GM12878 (cell line): ENCODE measurements around the gene HBP1. TPM values are rescaled to one million over a fixed set of nuclear protein-coding genes. Genes with fewer than 3 reads are reported as not detected.

Experiments
- ATAC-seq: fragments of 200-7000 bp; cut with Tn5 transposase; 3 replicates; pipeline ENCODE4 v1.9.1; 2020; ENCODE audit warnings: mild to moderate bottlenecking, moderate library complexity
- BruUV-seq: library from RNA; stranded (reverse); fragments of 400-500 nt; replicated peaks from 2 replicates; lab custom pipeline; 2021; lab: Mats Ljungman, UMichigan
- CTCF ChIA-PET: fragments of 300-600 bp; sonication (Branson Sonifier 250); formaldehyde crosslinking; extraction: SDS; loops from one replicate; lab custom pipeline; 2021; ENCODE audit warnings: inconsistent platforms; lab: Yijun Ruan, JAX
- POLR2A ChIA-PET: fragments of 350-600 bp; formaldehyde crosslinking; extraction: SDS; loops from one replicate; lab custom pipeline; 2021; ENCODE audit warnings: inconsistent platforms; lab: Charles Lee
- RAD21 ChIA-PET: fragments of 300-600 bp; sonication (Branson Sonifier 250); formaldehyde crosslinking; loops from one replicate; lab custom pipeline; 2023; ENCODE audit warnings: antibody characterized with exemption; ENCODE audit not compliant: unreplicated experiment; lab: Charles Lee
- SMC1A ChIA-PET: fragments of 300-600 bp; sonication (Branson Sonifier 250); formaldehyde crosslinking; loops from one replicate; lab custom pipeline; 2023; ENCODE audit not compliant: unreplicated experiment, uncharacterized antibody; lab: Charles Lee
- DNase-seq: peaks from one replicate; pipeline ENCODE4 v3.0.0-alpha.2; 2011; ENCODE audit warnings: low read depth, low spot score
- FAIRE-seq: peaks from 3 replicates; lab custom pipeline; 2011; peaks lifted over from hg19 to GRCh38; lab: Jason Lieb, UNC
- H2AFZ ChIP-seq: 2 replicates; pipeline ENCODE4 v1.6.0; 2011; ENCODE audit warnings: low read depth, low read length, control low read depth; ENCODE audit not compliant: control insufficient read depth
- H3K27ac ChIP-seq: 2 replicates; pipeline ENCODE4 v1.5.1; 2011; ENCODE audit warnings: control low read depth; ENCODE audit not compliant: control insufficient read depth, insufficient read depth
- H3K27me3 ChIP-seq, 2 experiments: replicated peaks in 1 of 2; 2 replicates each; pipeline versions ENCODE4 v1.6.0 to v1.6.1; 2011; ENCODE audit warnings: low read length in 1 of 2; ENCODE audit not compliant: control insufficient read depth in 2 of 2, insufficient read depth in 2 of 2
- H3K36me3 ChIP-seq, 2 experiments: 2 replicates each; pipeline ENCODE4 v1.5.1; 2011; ENCODE audit warnings: low read length in 1 of 2; ENCODE audit not compliant: control insufficient read depth in 2 of 2, insufficient read depth in 2 of 2
- H3K4me1 ChIP-seq: 2 replicates; pipeline ENCODE4 v1.6.1; 2011; ENCODE audit warnings: mild to moderate bottlenecking, low read length, moderate library complexity, mixed read lengths; ENCODE audit not compliant: control insufficient read depth, insufficient read depth
- H3K4me2 ChIP-seq: 2 replicates; pipeline ENCODE4 v1.6.0; 2011; ENCODE audit warnings: control low read depth; ENCODE audit not compliant: control insufficient read depth, insufficient read depth
- H3K4me3 ChIP-seq: fragments of 200-600 bp; sonication (generic); 2 replicates; pipeline ENCODE4 v1.5.1; 2016
- H3K79me2 ChIP-seq: 2 replicates; pipeline ENCODE4 v1.6.0; 2011; ENCODE audit warnings: low read length; ENCODE audit not compliant: control insufficient read depth, insufficient read depth
- H3K9ac ChIP-seq: 2 replicates; pipeline ENCODE4 v1.8.0; 2011; ENCODE audit warnings: low read length, control low read depth, mixed read lengths; ENCODE audit not compliant: control insufficient read depth, insufficient read depth
- H3K9me3 ChIP-seq: replicated peaks from 3 replicates; pipeline ENCODE4 v1.5.1; 2011; ENCODE audit warnings: mild to moderate bottlenecking, low read length; ENCODE audit not compliant: control insufficient read depth, insufficient read depth
- H4K20me1 ChIP-seq: 2 replicates; pipeline ENCODE4 v1.6.0; 2011; ENCODE audit not compliant: control insufficient read depth, insufficient read depth
- BCL11A ChIP-seq: IDR thresholded peaks from 2 replicates; pipeline ENCODE4 v1.6.1; 2011; ENCODE audit warnings: low read depth, low read length
- BCL3 ChIP-seq: IDR thresholded peaks from 2 replicates; pipeline ENCODE4 v1.6.1; 2011; ENCODE audit warnings: borderline replicate concordance, low read depth, mild to moderate bottlenecking, moderate library complexity, low read length; ENCODE audit not compliant: insufficient read depth, poor library complexity, severe bottlenecking
- CUX1 ChIP-seq: IDR thresholded peaks from 2 replicates; pipeline ENCODE4 v1.6.1; 2012; ENCODE audit warnings: improper control_type of control experiment, low read depth, low read length; ENCODE audit not compliant: insufficient replicate concordance
- ELK1 ChIP-seq: IDR thresholded peaks from 2 replicates; pipeline ENCODE4 v1.6.1; 2012; ENCODE audit warnings: low read depth, low read length, improper control_type of control experiment
- KAT2A ChIP-seq: conservative IDR thresholded peaks from 2 replicates; pipeline ENCODE4 v1.6.1; 2011; ENCODE audit warnings: low read depth, low read length; ENCODE audit not compliant: control insufficient read depth
- MXI1 ChIP-seq: fragments of 150-350 bp; IDR thresholded peaks from 2 replicates; pipeline ENCODE4 v1.6.1; 2011; ENCODE audit warnings: low read depth, mild to moderate bottlenecking, inconsistent platforms, low read length, improper control_type of control experiment
- NBN ChIP-seq: fragments of 450-650 bp; IDR thresholded peaks from 2 replicates; pipeline ENCODE4 v1.6.1; 2016
- NR2C1 ChIP-seq: fragments of 450-650 bp; IDR thresholded peaks from 2 replicates; pipeline ENCODE4 v1.6.1; 2017; ENCODE audit warnings: antibody characterized with exemption, mild to moderate bottlenecking, moderate library complexity
- RAD21 ChIP-seq: IDR thresholded peaks from 2 replicates; pipeline ENCODE4 v1.6.1; 2011; ENCODE audit warnings: mild to moderate bottlenecking, low read depth, low read length, moderate library complexity; ENCODE audit not compliant: insufficient read depth
- RUNX3 ChIP-seq: IDR thresholded peaks from 2 replicates; pipeline ENCODE4 v1.6.1; 2012; ENCODE audit warnings: low read length, inconsistent platforms
- SMAD1 ChIP-seq: fragments of 450-650 bp; IDR thresholded peaks from 2 replicates; pipeline ENCODE4 v1.6.1; 2018; ENCODE audit warnings: mild to moderate bottlenecking, low read depth; ENCODE audit not compliant: partially characterized antibody
- SUZ12 ChIP-seq: fragments of 200-600 bp; sonication (generic); IDR thresholded peaks from one replicate; pipeline ENCODE4 v1.6.1; 2018; ENCODE audit warnings: antibody characterized with exemption, mild to moderate bottlenecking; ENCODE audit not compliant: unreplicated experiment
- ZNF217 ChIP-seq: fragments of 450-650 bp; IDR thresholded peaks from 2 replicates; pipeline ENCODE4 v1.6.1; 2017; ENCODE audit warnings: antibody characterized with exemption, mild to moderate bottlenecking
- ZZZ3 ChIP-seq: IDR thresholded peaks from 2 replicates; pipeline ENCODE4 v1.6.1; 2011; ENCODE audit warnings: low read depth; ENCODE audit not compliant: control insufficient read depth, insufficient read length
- WGBS: methylation state at CpG from one replicate; pipeline ENCODE4 v1.1.6; 2016; ENCODE audit warnings: low lambda C conversion rate; ENCODE audit not compliant: insufficient replicate concordance, insufficient coverage; ENCODE audit errors: missing lambda C conversion rate; 5-methylcytosine and 5-hydroxymethylcytosine counted together
- in situ Hi-C: fragments of 300-500 bp; cut with MboI; formaldehyde crosslinking; loops from 9 replicates; pipeline ENCODE4 v1.14.3; 2018; ENCODE audit warnings: mixed read lengths
- intact Hi-C: fragments of 100-400 bp; cut with micrococcal nuclease; formaldehyde crosslinking; loops from one replicate; pipeline ENCODE4 v1.14.2; 2022; ENCODE audit not compliant: unreplicated experiment
- polyA plus RNA-seq, 11 experiments: library from polyadenylated mRNA; depleted of rRNA in 4 of 11; unstranded in 6 of 11; stranded (reverse) in 5 of 11; fragments of >200 nt; fragmentation: Nextera tagmentation in 4 of 11; fragmentation: Illumina TruSeq in 1 of 11; extraction: Ambion mirVana in 4 of 11; extraction: Trizol in 1 of 11; gene quantifications; 1 replicate in 1 of 11; 2 replicates in 10 of 11; pipeline versions ENCODE4 v1.2.1 to v1.2.3, GENCODE V29; 2011 to 2016; ENCODE audit warnings: inconsistent platforms in 2 of 11, missing spikeins in 2 of 11, low read depth in 1 of 11
- total RNA-seq, 4 experiments: library from RNA; depleted of rRNA in 3 of 4; stranded (reverse); fragments of >200 nt in 3 of 4; fragmentation: Illumina TruSeq in 1 of 4; extraction: Trizol in 1 of 4; gene quantifications; 2 replicates each; pipeline versions ENCODE4 v1.2.1 to v1.2.3, GENCODE V29; 2013 to 2021

Gene HBP1
- total and polyA plus RNA-seq, 10 of the 15 experiments (the other 5 are each of a cell fraction or from before 2014, with no cell fraction given): 5.8 to 30.9 (median 9.4) TPM

GRCh38 chr7:107237451-107237850, 68.6 kb downstream of the HBP1 start:
- RAD21 ChIA-PET: no interaction called here
- FAIRE-seq (no peak), DNase-seq (no peak), ATAC-seq (no peak)
- no TSS peak for BruUV-seq
- Histone ChIP-seq H4K20me1 (no peaks in the 10 kb centered on the region), H3K36me3 (no peaks in the 10 kb centered on the region), H3K27me3 (no peaks in the 10 kb centered on the region), H3K4me1 (no peaks in the 10 kb centered on the region), H3K9ac (no peak overlapping the region), H2AFZ (no peak overlapping the region), H3K27ac (no peak overlapping the region), H3K4me3 (no peak overlapping the region), H3K9me3 (no peaks in the 10 kb centered on the region), H3K4me2 (no peak overlapping the region), H3K79me2 (no peaks in the 10 kb centered on the region)
- 98% methylated on average over 4 of the region's 4 CpGs for WGBS
- CTCF ChIA-PET: no interaction called here
- TF ChIP-seq BCL11A: no peak
- no peak for TF ChIP-seq NR2C1
- TF ChIP-seq KAT2A: no peak
- no peak for TF ChIP-seq BCL3
- no peak for TF ChIP-seq RUNX3
- TF ChIP-seq MXI1: no peak
- TF ChIP-seq SMAD1: no peak
- no peak for TF ChIP-seq ELK1
- no peak for TF ChIP-seq ZZZ3
- TF ChIP-seq ZNF217: no peak
- no peak for TF ChIP-seq RAD21
- TF ChIP-seq SUZ12: no peak
- TF ChIP-seq CUX1: no peak
- TF ChIP-seq NBN: no peak
- in situ Hi-C loops: no loop called here
- SMC1A ChIA-PET: no interaction called here
- POLR2A ChIA-PET: no interaction called here
- intact Hi-C loops: no loop called here
